Esophagus muscularis mucosa (tissue), 4 donors: ENCODE measurements around the gene DUSP12.

Source experiments
- CTCF ChIP-seq, 3 experiments: fragments of 200-600 bp in 2 of 3; fragments of 450-650 bp in 1 of 3; sonication (generic) in 2 of 3; IDR thresholded peaks; one replicate each; pipeline ENCODE4 v1.5.1; 2017 to 2019; ENCODE audit warnings: antibody characterized with exemption in 3 of 3, mild to moderate bottlenecking in 2 of 3, moderate library complexity in 1 of 3
- EP300 ChIP-seq: sonication (generic); formaldehyde crosslinking; IDR thresholded peaks from one replicate; pipeline ENCODE4 v1.6.1; 2017; ENCODE audit warnings: antibody characterized with exemption
- POLR2A ChIP-seq: fragments of 450-650 bp; IDR thresholded peaks from one replicate; pipeline ENCODE4 v1.6.1; 2017; ENCODE audit warnings: antibody characterized with exemption, moderate library complexity, mild to moderate bottlenecking, low read depth
- POLR2AphosphoS5 ChIP-seq, 2 donors: sonication (generic); formaldehyde crosslinking; IDR thresholded peaks; one replicate each; pipeline ENCODE4 v1.6.1; 2017; ENCODE audit warnings: antibody characterized with exemption in 2 of 2

- TF ChIP-seq CTCF (IDR thresholded peaks at IDR 0.05) (no peak), POLR2A (no peak), POLR2AphosphoS5 (IDR thresholded peaks at IDR 0.05) (no peak), EP300 (no peak)
Observed at GRCh38 chr1:161736335-161736969, 13.1 kb upstream of the DUSP12 start.
